ENCODE results near the gene SCFD2. TPM values are rescaled to one million over a fixed set of nuclear protein-coding genes. Genes with fewer than 3 reads are reported as not detected.

SCFD2 gene
- total RNA-seq, 4 donors from 2014 or later: 8.9 to 16.0 (median 14.8) TPM

DNA sequence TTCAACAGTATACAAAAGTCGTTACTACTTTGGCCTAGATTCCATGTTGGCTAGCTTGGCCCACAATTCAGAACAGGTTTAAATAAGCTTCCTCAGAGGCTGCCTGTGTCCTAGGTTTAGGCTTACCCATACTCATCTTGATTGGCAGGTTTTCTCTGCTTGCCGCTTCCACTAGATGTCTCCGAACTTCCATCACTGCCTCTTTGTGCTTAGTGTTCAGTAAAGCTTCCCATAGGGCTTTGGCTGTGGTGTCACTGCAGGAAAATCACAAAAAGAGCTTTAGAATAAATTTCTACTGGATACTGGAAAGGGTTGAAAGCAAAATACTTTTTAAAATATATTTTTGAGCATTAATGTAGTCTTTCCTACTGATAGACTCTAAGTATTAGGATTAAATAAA, 52.4 kb downstream of the SCFD2 start:
- Histone ChIP-seq H3K9me3 (no peaks in the 10 kb centered on the region), H3K4me3 (no peak overlapping the region), H3K27ac (no peak overlapping the region), H3K27me3 (no peaks in the 10 kb centered on the region), H3K36me3 (no peaks in the 10 kb centered on the region), H3K4me1 (no peaks in the 10 kb centered on the region)
- in situ Hi-C loops (cut with MboI; ENCODE audit: low sequenced_read_pairs in 4 of 4) (no loop called here), intact Hi-C loops (cut with DNase I; ENCODE audit: low total_unique reads) (no loop called here)
- DNase-seq: no peak
- TF ChIP-seq, protein P1, sequence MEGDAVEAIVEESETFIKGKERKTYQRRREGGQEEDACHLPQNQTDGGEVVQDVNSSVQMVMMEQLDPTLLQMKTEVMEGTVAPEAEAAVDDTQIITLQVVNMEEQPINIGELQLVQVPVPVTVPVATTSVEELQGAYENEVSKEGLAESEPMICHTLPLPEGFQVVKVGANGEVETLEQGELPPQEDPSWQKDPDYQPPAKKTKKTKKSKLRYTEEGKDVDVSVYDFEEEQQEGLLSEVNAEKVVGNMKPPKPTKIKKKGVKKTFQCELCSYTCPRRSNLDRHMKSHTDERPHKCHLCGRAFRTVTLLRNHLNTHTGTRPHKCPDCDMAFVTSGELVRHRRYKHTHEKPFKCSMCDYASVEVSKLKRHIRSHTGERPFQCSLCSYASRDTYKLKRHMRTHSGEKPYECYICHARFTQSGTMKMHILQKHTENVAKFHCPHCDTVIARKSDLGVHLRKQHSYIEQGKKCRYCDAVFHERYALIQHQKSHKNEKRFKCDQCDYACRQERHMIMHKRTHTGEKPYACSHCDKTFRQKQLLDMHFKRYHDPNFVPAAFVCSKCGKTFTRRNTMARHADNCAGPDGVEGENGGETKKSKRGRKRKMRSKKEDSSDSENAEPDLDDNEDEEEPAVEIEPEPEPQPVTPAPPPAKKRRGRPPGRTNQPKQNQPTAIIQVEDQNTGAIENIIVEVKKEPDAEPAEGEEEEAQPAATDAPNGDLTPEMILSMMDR (IDR thresholded peaks at IDR 0.05 in 4 of 5, conservative IDR thresholded peaks at IDR 0.05 in 1 of 5): no peak
- no peak for ATAC-seq

DNA sequence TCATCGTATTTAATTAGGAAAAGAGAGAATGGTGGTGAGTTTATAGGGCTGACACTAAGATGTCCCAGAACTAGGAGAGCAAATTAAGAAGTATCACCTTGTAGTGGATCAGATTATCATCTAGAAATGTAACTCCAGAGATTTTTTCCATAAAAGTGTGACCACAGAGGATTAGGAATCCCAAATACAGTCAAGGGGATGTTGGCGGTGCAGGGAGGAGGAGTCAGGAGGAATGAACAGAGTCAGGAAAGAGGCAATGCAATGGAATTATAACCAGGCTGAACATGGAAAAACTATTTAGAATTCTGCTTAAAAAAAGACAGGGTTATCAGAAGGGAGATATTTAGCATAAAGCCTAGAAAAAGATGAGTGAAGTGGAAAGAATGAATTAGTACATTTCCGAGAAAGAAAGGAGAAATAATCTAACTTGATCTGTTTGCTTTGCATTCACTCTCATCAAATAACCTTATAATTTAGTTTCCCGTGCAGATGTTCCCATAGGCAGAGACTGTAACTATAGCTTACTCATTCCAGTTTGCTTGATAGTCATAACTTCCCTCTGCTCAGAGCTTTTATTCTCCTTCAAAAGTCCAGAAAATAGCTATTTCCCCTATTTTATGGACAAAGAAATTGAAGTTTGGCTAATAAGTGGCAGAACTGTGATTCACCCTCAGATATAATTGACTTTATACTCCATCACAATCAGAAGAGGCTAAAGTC, 56.4 kb downstream of the SCFD2 start:
- in situ Hi-C loops (cut with MboI; ENCODE audit: low sequenced_read_pairs in 4 of 4) (no loop called here), intact Hi-C loops (cut with DNase I; ENCODE audit: low total_unique reads) (no loop called here)
- H3K36me3 ChIP-seq: no peaks in the 10 kb centered on the region

DNA sequence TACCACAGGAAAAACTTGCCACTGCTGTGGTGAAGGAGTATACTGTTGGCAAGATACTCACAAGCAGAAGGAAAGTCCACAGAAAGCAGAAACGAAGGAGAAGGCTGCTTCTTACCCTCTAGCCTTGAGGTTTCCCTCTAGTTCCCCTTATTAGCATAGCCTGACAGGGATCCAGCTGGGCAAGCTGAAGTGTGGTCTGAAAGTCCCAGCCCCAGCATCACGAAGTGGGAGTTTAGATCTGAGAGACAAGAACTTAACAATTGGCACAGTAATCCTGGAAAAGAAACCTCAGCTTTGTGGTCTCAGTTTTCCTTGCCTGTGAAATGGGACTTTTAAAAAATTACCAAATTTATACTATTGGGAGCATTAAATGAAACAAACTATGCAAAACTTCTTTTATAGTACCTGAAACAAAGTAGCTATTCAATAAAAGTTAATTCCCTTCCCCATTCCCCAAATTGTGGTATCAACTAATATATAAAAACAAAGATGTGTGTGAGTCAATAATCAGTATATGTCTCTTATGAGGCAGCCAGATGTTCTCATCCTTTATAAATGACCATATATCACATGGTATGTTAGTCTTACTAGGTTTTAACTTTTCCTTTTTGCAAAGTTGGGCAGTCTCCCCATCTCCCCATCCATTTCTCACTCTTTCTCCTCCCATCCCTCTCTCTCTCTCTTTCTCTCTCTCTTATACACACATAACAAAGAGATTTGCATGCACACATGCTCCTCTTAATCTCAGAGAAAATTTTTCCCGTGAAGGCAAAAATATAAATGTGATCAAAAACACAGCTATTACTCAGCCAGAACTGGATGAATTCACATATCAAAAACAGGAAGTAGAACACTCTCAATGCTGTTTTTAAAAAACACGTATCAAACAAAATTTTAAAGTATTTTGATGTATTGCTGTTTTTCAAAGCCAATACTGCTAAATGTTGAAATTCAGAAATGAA, 57.8 kb downstream of the SCFD2 start:
- TF ChIP-seq POLR2A (IDR thresholded peaks at IDR 0.05): no peak
- TF ChIP-seq, protein P1 (IDR thresholded peaks at IDR 0.05 in 4 of 5, conservative IDR thresholded peaks at IDR 0.05 in 1 of 5): no peak
- H3K27me3 ChIP-seq: no peaks in the 10 kb centered on the region
- no peak for ATAC-seq
- H3K9me3 ChIP-seq: no peaks in the 10 kb centered on the region
- DNase-seq: no peak
- no peaks in the 10 kb centered on the region for H3K36me3 ChIP-seq
- H3K4me3 ChIP-seq: no peak overlapping the region
- no peak overlapping the region for H3K27ac ChIP-seq
- no peaks in the 10 kb centered on the region for H3K4me1 ChIP-seq
- in situ Hi-C loops (cut with MboI; ENCODE audit: low sequenced_read_pairs in 4 of 4): no loop called here
- intact Hi-C loops (cut with DNase I; ENCODE audit: low total_unique reads): no loop called here

More for the DNA sequence above, 56.4 kb downstream of the SCFD2 start:
- H3K27me3 ChIP-seq: no peaks in the 10 kb centered on the region
- H3K27ac ChIP-seq: no peak overlapping the region
- H3K4me1 ChIP-seq: no peaks in the 10 kb centered on the region
- H3K9me3 ChIP-seq: no peaks in the 10 kb centered on the region
- no peak for ATAC-seq
- no peak for DNase-seq
- TF ChIP-seq, protein P1 (IDR thresholded peaks at IDR 0.05 in 4 of 5, conservative IDR thresholded peaks at IDR 0.05 in 1 of 5): no peak
- no peak for TF ChIP-seq POLR2A (IDR thresholded peaks at IDR 0.05)
- H3K4me3 ChIP-seq: no peak overlapping the region

DNA sequence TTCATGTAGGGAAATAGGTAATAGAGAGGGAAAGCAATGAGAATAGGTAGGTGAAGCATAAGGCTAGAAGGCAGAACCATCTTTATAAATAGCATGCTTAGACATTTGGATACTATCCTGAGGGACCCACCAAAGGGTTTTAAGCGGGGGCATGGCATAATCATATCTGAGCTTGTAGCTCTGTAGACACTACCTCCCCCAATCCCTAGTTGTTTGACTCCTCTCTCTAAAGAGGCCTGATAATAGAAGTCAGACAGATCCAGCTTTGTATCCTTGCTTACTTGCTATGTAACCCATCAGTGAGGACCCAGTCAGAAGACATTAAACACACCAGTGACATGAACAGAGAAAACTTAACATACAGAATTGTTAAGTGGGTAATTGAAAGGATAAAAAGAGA, 58.7 kb downstream of the SCFD2 start:
- intact Hi-C loops (cut with DNase I; ENCODE audit: low total_unique reads): no loop called here
- Histone ChIP-seq H3K27ac (no peak overlapping the region), H3K36me3 (no peaks in the 10 kb centered on the region), H3K9me3 (no peaks in the 10 kb centered on the region), H3K4me1 (no peaks in the 10 kb centered on the region), H3K4me3 (no peak overlapping the region), H3K27me3 (no peaks in the 10 kb centered on the region)
- TF ChIP-seq, protein P1 (IDR thresholded peaks at IDR 0.05 in 4 of 5, conservative IDR thresholded peaks at IDR 0.05 in 1 of 5): no peak
- no peak for TF ChIP-seq POLR2A (IDR thresholded peaks at IDR 0.05)
- in situ Hi-C loops (cut with MboI; ENCODE audit: low sequenced_read_pairs in 4 of 4): no loop called here
- ATAC-seq: no peak
- no peak for DNase-seq
